Spleen (tissue), 7 donors: ENCODE results near the gene FOXRED1.

Experiments
- CTCF ChIP-seq, 11 experiments: fragments of 200-600 bp in 7 of 11; fragments of 450-650 bp in 4 of 11; sonication (generic) in 4 of 11; IDR thresholded peaks in 8 of 11; conservative IDR thresholded peaks in 3 of 11; 1 replicate in 7 of 11; 2 replicates in 4 of 11; pipeline versions ENCODE4 v1.4.0 to v1.8.0; 2016 to 2021; ENCODE audit warnings: antibody characterized with exemption in 11 of 11, inconsistent platforms in 4 of 11, mild to moderate bottlenecking in 1 of 11
- POLR2A ChIP-seq, 3 donors: fragments of 450-650 bp; IDR thresholded peaks; one replicate each; pipeline ENCODE4 v1.5.1; 2017; ENCODE audit warnings: antibody characterized with exemption in 3 of 3, mild to moderate bottlenecking in 1 of 3
- donor health status: DM: no; HTN: no; CAD: no; lungs with moderate emphysema.
- donor health status: DM: no; HTN: no; CAD: no.
- donor health status: DM: no; HTN: no; CAD: no.

GRCh38 chr11:126307706-126308105 is 38.8 kb downstream of the FOXRED1 start:
- no peak for TF ChIP-seq POLR2A (IDR thresholded peaks at IDR 0.05)
- peak in 4 of 11 experiments; percentile 19 to 29 (median 26) for TF ChIP-seq CTCF (IDR thresholded peaks at IDR 0.05 in 8 of 11, conservative IDR thresholded peaks at IDR 0.05 in 3 of 11)
